Breast epithelium (tissue), 3 donors: ENCODE measurements around the gene DOK4.

Experiments used
- POLR2AphosphoS5 ChIP-seq, 3 donors: sonication (generic); formaldehyde crosslinking; IDR thresholded peaks; one replicate each; pipeline ENCODE4 v1.6.1; 2017; ENCODE audit warnings: antibody characterized with exemption in 3 of 3
- TF ChIP-seq, protein P1 (sequence below), 3 donors: fragments of 450-650 bp; IDR thresholded peaks; one replicate each; pipeline ENCODE4 v1.5.1; 2016 to 2017; ENCODE audit warnings: antibody characterized with exemption in 3 of 3, mild to moderate bottlenecking in 3 of 3, moderate library complexity in 3 of 3

DNA sequence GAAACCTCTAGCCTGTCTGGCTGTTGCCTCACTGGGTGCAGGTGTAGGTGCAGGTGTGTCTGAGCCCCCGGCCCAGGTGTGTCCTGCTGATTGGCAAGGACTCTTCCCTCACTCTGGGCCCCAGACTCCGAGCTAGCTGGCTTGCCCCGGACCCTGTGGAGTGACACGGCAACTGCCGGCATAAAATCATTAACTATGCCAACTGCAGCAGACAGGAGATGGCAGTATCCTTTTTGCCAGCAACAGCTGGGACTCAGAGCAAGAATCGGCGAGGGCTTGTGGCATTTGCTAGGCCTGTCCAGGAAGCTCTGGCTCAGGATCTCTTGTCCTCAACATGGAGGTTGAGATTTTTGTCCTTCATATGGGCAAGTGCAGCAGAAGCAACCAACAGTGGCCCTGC, 59.9 kb downstream of the DOK4 start:
- no peak for TF ChIP-seq POLR2AphosphoS5 (IDR thresholded peaks at IDR 0.05)
- TF ChIP-seq, protein P1, sequence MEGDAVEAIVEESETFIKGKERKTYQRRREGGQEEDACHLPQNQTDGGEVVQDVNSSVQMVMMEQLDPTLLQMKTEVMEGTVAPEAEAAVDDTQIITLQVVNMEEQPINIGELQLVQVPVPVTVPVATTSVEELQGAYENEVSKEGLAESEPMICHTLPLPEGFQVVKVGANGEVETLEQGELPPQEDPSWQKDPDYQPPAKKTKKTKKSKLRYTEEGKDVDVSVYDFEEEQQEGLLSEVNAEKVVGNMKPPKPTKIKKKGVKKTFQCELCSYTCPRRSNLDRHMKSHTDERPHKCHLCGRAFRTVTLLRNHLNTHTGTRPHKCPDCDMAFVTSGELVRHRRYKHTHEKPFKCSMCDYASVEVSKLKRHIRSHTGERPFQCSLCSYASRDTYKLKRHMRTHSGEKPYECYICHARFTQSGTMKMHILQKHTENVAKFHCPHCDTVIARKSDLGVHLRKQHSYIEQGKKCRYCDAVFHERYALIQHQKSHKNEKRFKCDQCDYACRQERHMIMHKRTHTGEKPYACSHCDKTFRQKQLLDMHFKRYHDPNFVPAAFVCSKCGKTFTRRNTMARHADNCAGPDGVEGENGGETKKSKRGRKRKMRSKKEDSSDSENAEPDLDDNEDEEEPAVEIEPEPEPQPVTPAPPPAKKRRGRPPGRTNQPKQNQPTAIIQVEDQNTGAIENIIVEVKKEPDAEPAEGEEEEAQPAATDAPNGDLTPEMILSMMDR (IDR thresholded peaks at IDR 0.05), result no peak
